GM06990 (cell line): ENCODE data around the gene DUSP6.
A peak's percentile ranks its signal among the peaks of the same experiment; 100 is the strongest.

Experiments
- DNase-seq: peaks from one replicate; pipeline ENCODE4 v3.0.0-alpha.2; 2011; ENCODE audit not compliant: insufficient read length; ENCODE audit errors: extremely low read depth
- H3K27me3 ChIP-seq: replicated peaks from 2 replicates; pipeline ENCODE4 v1.6.0; 2011; ENCODE audit warnings: low read length; ENCODE audit not compliant: control insufficient read depth, insufficient read depth
- H3K36me3 ChIP-seq: 2 replicates; pipeline ENCODE4 v1.5.1; 2011; ENCODE audit warnings: low read length; ENCODE audit not compliant: control insufficient read depth, insufficient read depth
- H3K4me3 ChIP-seq: replicated peaks from 2 replicates; pipeline ENCODE4 v1.5.1; 2011; ENCODE audit warnings: low read depth, mild to moderate bottlenecking, control low read depth, low read length
- TF ChIP-seq, protein P1 (sequence below): IDR thresholded peaks from 2 replicates; pipeline ENCODE4 v1.5.1; 2011; ENCODE audit warnings: low read length, control low read depth, mild to moderate bottlenecking, inconsistent platforms; ENCODE audit not compliant: insufficient read depth, poor library complexity, severe bottlenecking

The DUSP6 gene

GRCh38 chr12:89353188-89353822 lies 1.0 kb upstream of the DUSP6 start:
- peak; percentile 48 for DNase-seq
- TF ChIP-seq, protein P1, sequence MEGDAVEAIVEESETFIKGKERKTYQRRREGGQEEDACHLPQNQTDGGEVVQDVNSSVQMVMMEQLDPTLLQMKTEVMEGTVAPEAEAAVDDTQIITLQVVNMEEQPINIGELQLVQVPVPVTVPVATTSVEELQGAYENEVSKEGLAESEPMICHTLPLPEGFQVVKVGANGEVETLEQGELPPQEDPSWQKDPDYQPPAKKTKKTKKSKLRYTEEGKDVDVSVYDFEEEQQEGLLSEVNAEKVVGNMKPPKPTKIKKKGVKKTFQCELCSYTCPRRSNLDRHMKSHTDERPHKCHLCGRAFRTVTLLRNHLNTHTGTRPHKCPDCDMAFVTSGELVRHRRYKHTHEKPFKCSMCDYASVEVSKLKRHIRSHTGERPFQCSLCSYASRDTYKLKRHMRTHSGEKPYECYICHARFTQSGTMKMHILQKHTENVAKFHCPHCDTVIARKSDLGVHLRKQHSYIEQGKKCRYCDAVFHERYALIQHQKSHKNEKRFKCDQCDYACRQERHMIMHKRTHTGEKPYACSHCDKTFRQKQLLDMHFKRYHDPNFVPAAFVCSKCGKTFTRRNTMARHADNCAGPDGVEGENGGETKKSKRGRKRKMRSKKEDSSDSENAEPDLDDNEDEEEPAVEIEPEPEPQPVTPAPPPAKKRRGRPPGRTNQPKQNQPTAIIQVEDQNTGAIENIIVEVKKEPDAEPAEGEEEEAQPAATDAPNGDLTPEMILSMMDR = no peak
- no peaks in the 10 kb centered on the region; the same call in none of the 2 replicates for H3K27me3 ChIP-seq
- no peaks in the 10 kb centered on the region for H3K36me3 ChIP-seq
- H3K4me3 ChIP-seq = peak overlapping the region; percentile 62

GRCh38 chr12:89352242-89352491 lies 134 bp downstream of the DUSP6 start:
- TF ChIP-seq, protein P1 = no peak
- Histone ChIP-seq H3K36me3 (no peaks in the 10 kb centered on the region), H3K27me3 (no peaks in the 10 kb centered on the region; the same call in none of the 2 replicates), H3K4me3 (peak overlapping the region; percentile 48)
- DNase-seq = no peak

- Histone ChIP-seq H3K27me3 (no peaks in the 10 kb centered on the region; the same call in none of the 2 replicates), H3K36me3 (no peaks in the 10 kb centered on the region), H3K4me3 (peak overlapping the region; percentile 48)
- TF ChIP-seq, protein P1 = no peak
- DNase-seq = peak; percentile 59
These were observed 636 bp downstream of the DUSP6 start for GRCh38 chr12:89351489-89352241.

GRCh38 chr12:89350630-89351488 lies 1.4 kb downstream of the DUSP6 start:
- TF ChIP-seq, protein P1 = no peak

DNA sequence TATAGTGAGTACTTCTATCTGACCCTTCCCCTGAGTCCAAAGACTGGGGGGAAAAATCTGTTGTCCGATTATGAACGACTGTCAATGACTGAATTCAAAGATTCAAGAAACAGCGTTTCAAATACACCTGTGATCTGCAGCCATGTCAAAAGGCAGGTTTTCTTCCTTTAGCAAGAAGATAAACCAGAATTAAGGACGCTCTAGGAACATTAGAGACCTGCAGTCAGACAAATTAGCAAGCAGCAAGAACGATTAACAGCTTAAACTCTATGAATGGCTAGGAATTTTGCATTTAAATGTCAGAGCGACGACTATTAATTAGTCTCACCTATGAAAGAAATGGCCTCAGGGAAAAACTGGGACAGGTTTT lies 2.1 kb downstream of the DUSP6 start:
- DNase-seq = no peak
- TF ChIP-seq, protein P1 = no peak

More at GRCh38 chr12:89350630-89351488, 1.4 kb downstream of the DUSP6 start:
- Histone ChIP-seq H3K4me3 (peak overlapping the region; percentile 48), H3K27me3 (no peaks in the 10 kb centered on the region; the same call in none of the 2 replicates), H3K36me3 (no peaks in the 10 kb centered on the region)
- DNase-seq = peak; percentile 25

More for the DNA sequence above, 2.1 kb downstream of the DUSP6 start:
- Histone ChIP-seq H3K4me3 (no peak overlapping the region), H3K27me3 (no peaks in the 10 kb centered on the region; the same call in none of the 2 replicates), H3K36me3 (no peaks in the 10 kb centered on the region)
